Measurements from ENCODE around the gene ANKRD40CL. TPM values are rescaled to one million over a fixed set of nuclear protein-coding genes. Genes with fewer than 3 reads are reported as not detected.

The ANKRD40CL gene
- total and polyA plus RNA-seq, 10 donors, result not detected

GRCh38 chr17:50783905-50784304 lies 16.6 kb upstream of the ANKRD40CL start:
- no peaks in the 10 kb centered on the region for H3K36me3 ChIP-seq
- no peak overlapping the region for H3K4me3 ChIP-seq
- 85 to 100% (median 91%) methylated on average over 2 of the region's 2 CpGs for WGBS, 5 donors
- no peak overlapping the region for H3K27ac ChIP-seq
- DNase-seq, result no peak
- peaks cover 0 to 24% (median 9%) of the 10 kb centered on the region in 6 donors for H3K4me1 ChIP-seq
- intact Hi-C loops (cut with DNase I; ENCODE audit: low total_unique reads), result loop anchor here (2.0 kb wide), 1 partner anchor 57 kb away; no protein-coding TSS in a partner anchor
- TF ChIP-seq, protein P1, sequence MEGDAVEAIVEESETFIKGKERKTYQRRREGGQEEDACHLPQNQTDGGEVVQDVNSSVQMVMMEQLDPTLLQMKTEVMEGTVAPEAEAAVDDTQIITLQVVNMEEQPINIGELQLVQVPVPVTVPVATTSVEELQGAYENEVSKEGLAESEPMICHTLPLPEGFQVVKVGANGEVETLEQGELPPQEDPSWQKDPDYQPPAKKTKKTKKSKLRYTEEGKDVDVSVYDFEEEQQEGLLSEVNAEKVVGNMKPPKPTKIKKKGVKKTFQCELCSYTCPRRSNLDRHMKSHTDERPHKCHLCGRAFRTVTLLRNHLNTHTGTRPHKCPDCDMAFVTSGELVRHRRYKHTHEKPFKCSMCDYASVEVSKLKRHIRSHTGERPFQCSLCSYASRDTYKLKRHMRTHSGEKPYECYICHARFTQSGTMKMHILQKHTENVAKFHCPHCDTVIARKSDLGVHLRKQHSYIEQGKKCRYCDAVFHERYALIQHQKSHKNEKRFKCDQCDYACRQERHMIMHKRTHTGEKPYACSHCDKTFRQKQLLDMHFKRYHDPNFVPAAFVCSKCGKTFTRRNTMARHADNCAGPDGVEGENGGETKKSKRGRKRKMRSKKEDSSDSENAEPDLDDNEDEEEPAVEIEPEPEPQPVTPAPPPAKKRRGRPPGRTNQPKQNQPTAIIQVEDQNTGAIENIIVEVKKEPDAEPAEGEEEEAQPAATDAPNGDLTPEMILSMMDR (IDR thresholded peaks at IDR 0.05 in 8 of 11, conservative IDR thresholded peaks at IDR 0.05 in 3 of 11), result no peak
- TF ChIP-seq POLR2A (IDR thresholded peaks at IDR 0.05), result no peak
- no peak for TF ChIP-seq POLR2AphosphoS5 (IDR thresholded peaks at IDR 0.05)
- H3K9me3 ChIP-seq, result no peaks in the 10 kb centered on the region
- peaks cover 0 to 23% (median 0%) of the 10 kb centered on the region in 7 donors for H3K27me3 ChIP-seq (replicated peaks in 1 of 7)

GRCh38 chr17:50783193-50783660 lies 15.9 kb upstream of the ANKRD40CL start:
- Histone ChIP-seq H3K9me3 (no peaks in the 10 kb centered on the region), H3K27ac (no peak overlapping the region), H3K36me3 (no peaks in the 10 kb centered on the region), H3K4me1 (peaks cover 0 to 24% (median 9%) of the 10 kb centered on the region in 6 donors), H3K27me3 (replicated peaks in 1 of 7) (peaks cover 0 to 23% (median 0%) of the 10 kb centered on the region in 7 donors), H3K4me3 (no peak overlapping the region)
- 16 to 31% (median 23%) methylated on average over 7 of the region's 7 CpGs for whole genome bisulfite sequencing, 5 donors
- TF ChIP-seq, protein P1 (IDR thresholded peaks at IDR 0.05 in 8 of 11, conservative IDR thresholded peaks at IDR 0.05 in 3 of 11), result peak; percentile 92 to 99 (median 98)
- no peak for TF ChIP-seq POLR2A (IDR thresholded peaks at IDR 0.05)
- peak in 1 of 3 donors; percentile 51 for TF ChIP-seq POLR2AphosphoS5 (IDR thresholded peaks at IDR 0.05)
- intact Hi-C loops (cut with DNase I; ENCODE audit: low total_unique reads), result loop anchor here (2.0 kb wide), 1 partner anchor 58 kb away; no protein-coding TSS in a partner anchor
- DNase-seq, result peak; percentile 95

DNA sequence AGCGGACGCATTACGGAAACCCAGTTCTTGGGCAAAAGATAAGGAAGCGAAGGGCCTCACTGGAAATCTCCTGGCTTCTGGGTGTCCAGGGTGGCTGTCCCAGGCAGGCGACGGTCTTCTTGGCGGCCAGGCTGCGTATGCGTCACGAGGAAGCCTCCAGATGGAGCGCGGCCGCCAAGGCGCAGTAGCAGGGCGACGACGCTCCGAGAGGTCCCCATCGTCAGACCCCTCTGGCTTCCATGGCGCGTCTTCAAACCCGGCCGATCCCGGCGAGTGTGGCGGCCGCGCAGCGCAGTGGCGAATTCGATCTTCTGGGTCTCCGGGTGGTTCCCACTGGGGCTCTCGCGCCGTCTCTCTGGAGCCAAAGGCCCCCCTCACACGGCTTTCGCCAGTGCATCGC lies 13.8 kb upstream of the ANKRD40CL start:
- peaks cover 0 to 24% (median 9%) of the 10 kb centered on the region in 6 donors for H3K4me1 ChIP-seq
- peaks cover 0 to 23% (median 0%) of the 10 kb centered on the region in 7 donors for H3K27me3 ChIP-seq (replicated peaks in 1 of 7)
- WGBS, 5 donors, result 34 to 81% (median 50%) methylated on average over 33 to 38 of the region's 38 CpGs
- TF ChIP-seq POLR2A (IDR thresholded peaks at IDR 0.05) (no peak), POLR2AphosphoS5 (IDR thresholded peaks at IDR 0.05) (no peak)
- no peaks in the 10 kb centered on the region for H3K9me3 ChIP-seq
- peak overlapping the region in 2 of 8 donors; percentile 21 to 54 for H3K4me3 ChIP-seq
- no peak for DNase-seq
- intact Hi-C loops (cut with DNase I; ENCODE audit: low total_unique reads), result no loop called here
- H3K36me3 ChIP-seq, result no peaks in the 10 kb centered on the region
- H3K27ac ChIP-seq, result no peak overlapping the region

DNA sequence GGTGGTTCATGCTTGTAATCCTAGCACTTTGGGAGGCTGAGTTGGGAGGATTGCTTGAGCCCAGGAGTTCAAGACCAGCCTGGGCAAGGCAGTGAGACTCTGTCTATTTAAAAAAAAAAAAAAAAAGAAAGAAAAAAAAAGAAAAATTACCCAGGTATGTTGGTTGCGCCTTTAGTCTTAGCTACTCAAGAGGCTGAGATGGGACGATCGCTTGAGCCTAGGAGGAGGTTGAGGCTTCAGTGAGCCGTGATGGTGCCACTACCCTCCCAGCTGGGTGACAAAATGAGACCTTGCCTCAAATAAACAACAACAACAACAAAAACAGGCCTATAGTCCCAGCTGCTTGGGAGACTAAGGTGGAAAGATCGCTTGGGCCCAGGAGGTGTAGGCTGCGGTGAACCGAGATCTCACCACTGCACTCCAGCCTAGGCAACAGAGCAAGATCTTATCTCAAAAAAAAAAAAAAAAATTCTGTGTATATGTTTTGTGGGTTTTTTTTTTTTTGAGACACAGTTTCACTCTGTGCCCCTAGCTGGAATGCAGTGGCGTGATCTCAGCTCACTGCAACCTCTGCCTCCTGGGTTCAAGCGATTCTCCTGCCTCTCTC lies 12.5 kb upstream of the ANKRD40CL start:
- Histone ChIP-seq H3K27ac (no peak overlapping the region), H3K9me3 (no peaks in the 10 kb centered on the region), H3K27me3 (replicated peaks in 1 of 7) (peaks cover 0 to 23% (median 0%) of the 10 kb centered on the region in 7 donors), H3K36me3 (no peaks in the 10 kb centered on the region), H3K4me1 (peaks cover 0 to 24% (median 9%) of the 10 kb centered on the region in 6 donors), H3K4me3 (no peak overlapping the region)
- intact Hi-C loops (cut with DNase I; ENCODE audit: low total_unique reads), result no loop called here
- no peak for DNase-seq
- 76 to 86% (median 84%) methylated on average over 9 of the region's 9 CpGs for WGBS, 5 donors
- TF ChIP-seq POLR2AphosphoS5 (IDR thresholded peaks at IDR 0.05) (no peak), POLR2A (IDR thresholded peaks at IDR 0.05) (no peak)
- TF ChIP-seq, protein P1 (IDR thresholded peaks at IDR 0.05 in 8 of 11, conservative IDR thresholded peaks at IDR 0.05 in 3 of 11), result no peak
